HK-2 (cell line): ENCODE data around the gene DACH1.

Experiments
- DNase-seq: peaks from one replicate; pipeline ENCODE4 v3.0.0-alpha.2; 2018; ENCODE audit not compliant: unreplicated experiment

DACH1 gene

DNA sequence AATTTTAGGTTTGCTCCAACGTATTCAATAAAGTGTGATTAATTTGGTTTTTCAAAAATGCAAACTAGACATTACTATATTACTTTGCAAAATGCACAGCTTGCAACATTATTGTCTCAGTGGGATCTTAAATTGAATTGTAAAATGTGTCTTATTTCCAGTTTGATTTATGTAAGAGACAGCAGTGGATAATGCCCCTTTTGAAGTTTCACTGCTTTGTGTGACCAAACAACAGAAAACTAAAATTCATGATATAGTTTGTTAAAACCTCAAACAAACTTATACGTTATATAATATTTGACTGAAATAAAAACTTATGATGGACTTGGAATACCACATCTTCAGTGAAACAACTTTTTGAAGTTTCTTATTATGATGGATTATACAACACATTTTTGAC, 279.8 kb downstream of the DACH1 start:
- no peak for DNase-seq

DNA sequence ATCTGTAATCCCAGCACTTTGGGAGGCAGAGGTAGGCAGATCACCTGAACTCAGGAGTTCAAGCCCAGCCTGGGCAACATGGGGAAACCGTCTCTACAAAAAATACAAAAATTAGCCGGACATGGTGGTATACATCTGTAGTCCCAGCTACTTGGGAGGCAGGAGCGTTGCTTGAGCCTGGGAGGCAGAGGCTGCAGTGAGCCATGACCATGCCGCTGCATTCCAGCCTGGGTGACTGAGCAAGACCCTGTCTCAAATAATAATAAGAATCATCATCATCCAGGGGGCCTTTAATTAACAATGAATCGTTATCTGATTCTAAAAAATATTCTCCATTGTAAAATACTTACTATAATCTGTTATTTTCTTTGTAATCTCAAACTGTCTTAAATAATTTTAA, 283.4 kb downstream of the DACH1 start:
- DNase-seq: no peak

DNA sequence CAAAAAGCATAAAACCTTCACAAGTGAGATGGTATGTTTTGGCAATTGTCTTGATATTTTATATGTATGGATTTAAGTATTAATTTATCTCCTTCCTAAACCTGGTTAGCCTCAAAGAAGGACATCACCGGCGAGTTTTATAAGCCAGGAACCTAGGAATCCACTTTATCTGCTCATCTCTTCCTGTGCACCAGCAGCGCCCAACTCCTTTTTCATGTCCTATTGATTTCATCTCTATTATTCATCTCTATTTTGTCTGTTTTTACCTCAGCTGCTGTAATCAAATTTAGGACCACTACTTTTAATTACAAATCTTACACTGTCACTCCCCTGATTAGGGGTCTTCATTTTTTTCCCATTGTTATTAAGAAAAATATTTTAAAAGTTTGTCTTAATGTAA, 286.4 kb downstream of the DACH1 start:
- DNase-seq: no peak

DNA sequence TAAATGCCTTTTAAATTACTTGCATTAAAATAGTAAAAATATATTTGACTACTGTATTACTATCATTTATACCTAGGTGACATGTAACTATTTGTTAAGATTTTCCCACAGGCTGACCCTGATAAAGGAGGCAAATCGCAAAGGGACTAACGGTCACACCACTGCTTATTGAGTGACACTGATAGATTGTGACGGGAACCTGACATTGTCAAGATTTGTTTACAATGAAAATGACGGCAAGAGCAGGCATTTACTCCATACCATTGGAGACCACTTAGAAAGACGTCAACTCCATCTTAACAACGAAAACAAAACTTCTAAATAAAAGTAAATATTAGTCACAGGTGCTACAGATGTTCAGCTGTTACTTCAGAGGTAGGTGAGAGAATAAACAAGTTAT, 289.0 kb downstream of the DACH1 start:
- DNase-seq: no peak

DNA sequence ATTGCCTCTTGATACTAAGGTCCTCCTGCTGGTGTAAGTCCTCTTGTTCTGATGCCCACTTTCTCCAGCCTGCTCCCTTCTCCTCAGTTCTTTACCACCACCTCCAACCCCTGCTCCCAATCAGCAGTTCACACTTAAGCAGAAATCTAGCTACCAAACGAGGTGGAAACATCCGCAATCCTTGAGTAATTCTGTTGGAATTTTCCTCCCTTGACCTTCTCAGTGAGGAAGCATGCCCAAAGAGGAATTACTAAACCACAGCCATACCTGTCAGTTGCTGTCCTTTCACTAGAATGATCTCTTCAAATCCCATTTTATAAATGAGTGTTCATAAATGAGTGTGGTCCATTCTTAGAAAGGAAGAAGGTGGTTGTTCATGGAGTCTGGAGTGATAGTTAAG, 289.9 kb downstream of the DACH1 start:
- DNase-seq: peak; percentile 25

DNA sequence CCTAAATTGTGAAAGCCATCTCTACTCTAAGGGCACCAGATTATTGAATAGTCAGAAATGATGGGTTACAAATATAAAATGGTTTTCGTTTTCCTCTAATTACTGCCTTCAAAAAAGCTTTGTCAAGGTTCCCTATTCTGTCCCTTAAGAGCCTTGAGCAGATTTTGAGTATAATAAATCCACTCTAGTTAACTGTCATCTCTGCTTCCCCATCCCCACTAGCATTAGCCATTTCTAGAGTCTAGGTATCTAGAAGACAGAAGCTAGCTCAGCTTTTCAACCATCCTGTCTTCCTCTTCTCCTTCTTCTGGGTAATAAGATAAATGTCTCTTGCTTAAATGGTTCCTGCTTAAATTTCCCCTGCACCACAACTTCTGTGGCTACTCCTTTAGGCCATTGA, 290.4 kb downstream of the DACH1 start:
- DNase-seq: no peak

DNA sequence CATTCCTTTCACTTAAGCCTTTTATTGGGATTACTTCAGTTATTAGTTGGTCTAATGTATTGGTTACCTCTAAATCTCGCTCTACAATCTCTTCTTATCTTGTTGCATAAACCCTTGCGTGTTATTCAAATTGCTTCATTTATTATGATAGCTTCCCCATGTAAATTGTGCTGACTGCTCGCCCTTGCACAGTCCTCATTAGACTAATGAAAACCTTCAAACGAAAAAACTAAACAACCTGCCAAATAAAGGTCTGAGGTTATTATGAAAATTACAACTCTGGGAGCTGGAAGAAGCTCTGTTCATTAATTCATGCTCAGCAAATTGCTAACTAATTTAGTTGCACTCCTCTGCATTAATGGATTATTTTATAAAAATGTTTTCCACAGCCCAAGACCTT, 320.1 kb downstream of the DACH1 start:
- DNase-seq: no peak

DNA sequence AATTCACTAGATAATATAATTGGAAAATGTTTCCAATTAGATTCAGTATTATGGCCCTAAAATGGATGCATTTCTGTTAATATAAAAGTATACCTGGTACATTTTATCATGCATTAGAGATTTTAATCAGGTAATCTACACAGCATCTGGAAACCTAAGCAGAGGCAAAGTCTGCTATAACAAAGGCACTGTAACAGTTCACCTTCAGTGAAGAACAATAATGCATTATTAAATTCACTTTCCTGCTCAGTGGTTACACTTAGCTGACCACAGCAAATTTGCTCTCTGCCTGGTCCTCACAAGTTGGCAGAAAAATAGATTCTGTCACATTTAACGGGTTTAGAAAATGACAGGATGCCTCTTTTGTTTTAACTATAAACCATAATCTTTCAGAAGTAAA, 326.9 kb downstream of the DACH1 start:
- no peak for DNase-seq

DNA sequence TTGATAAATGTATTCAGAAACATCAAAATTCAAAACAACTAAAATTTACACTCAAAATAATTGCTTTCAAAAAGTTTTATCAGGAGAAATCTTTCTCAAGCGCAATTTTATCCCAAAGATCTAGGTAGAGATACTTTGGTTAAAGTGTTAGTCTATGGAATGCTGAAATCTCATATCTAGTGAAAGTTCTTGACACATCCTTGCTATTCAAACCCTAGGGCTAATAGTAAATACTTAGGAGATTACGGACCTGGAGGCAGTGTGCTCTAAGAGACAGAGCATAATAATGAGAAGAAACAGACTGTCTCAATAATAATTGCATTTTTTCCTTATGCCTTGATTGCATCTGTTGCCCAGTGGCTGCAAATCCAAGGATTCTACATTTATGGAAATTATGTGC, 330.8 kb downstream of the DACH1 start:
- DNase-seq: no peak

DNA sequence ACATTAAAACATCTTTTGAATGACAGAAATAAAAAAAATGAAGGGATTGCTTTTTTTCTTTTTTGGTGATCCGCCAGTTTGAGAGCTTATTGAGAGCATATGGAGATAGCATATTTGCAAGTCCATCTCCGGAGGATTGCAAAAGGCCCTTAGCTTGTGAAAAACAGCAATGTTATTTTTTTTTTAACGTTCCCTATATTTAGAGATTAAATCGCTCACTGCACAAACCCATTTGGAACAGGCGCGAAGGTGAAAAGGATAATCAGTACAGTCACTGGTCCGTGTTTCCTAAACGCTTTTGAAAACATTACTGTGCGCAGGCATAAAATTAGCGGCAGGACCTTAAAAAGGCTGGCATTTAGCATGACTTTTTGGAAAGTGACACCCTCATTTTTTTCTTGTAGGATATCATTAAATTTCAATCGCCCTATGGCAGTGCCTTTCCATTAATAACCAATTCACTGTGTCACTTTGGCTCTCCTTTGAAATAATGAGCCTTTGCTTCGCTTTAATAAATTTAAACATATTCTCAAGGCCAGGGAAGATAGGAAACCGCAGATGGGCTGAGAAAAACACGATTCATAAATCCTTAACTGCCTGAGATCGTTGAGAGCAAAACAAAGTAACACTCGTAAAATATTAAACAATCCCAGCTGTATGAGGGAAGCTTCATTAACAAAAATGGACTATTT, 342.2 kb downstream of the DACH1 start:
- DNase-seq: no peak

DNA sequence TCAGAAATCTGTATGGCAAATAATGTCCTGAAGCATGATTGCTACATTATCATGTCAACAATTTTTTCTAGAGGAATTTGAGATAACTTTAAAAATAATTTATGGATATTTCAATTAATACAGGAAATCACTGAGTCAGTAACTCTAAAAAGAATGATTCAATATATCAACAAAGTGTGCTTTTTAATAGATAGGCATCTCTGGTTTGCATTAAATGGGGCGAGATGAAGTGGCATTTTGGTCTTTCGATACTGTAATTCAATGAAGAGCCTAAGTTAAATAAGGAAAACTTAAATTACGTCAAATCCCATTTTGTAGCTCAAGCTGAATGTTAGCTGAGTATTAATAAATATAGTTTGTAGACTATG, 342.8 kb downstream of the DACH1 start:
- DNase-seq: no peak

DNA sequence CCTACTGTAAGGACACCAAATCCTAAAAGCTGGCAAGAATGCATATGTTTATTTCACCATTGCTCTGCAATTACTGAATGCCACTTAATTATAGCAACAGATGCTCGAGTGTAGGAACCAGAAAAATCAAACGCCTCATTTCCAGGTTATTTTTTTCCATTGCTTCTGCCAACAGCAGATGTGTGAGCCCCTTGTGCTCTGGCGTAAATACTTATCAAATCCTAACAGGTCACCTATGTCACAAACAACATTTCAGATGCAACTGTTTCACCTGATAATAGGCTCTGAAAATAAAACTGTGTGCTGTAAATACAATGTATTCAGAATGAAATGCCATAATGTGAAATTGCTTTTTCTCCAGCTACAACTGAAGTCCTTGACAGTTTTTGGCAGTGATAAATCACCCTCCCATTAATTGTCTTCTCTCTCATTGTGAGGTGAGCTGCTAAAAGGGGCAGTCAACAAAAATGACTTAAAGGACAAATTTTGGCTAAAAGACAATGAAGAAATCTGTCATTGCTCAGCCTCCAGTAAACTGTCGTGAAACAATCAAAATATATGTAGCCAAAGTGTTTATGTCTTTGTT, 344.0 kb downstream of the DACH1 start:
- DNase-seq: no peak

DNA sequence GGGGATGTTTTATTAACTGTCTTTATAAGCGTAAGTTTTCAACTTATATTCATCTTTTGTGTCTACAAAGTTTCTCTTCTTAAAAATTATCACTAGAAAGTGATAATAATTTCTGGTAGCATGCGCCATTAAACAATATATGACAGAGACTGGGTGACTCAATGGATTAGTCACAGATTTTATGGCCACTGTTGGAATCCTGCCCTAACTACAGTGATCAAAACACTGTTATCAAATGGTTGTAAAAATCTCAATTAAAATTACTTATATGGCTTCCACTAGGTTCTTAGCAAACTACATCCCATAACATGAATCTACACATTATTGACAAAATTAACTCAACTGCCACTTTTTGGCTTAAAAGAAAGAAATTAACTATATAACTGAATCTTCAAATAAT, 350.0 kb downstream of the DACH1 start:
- DNase-seq: no peak

DNA sequence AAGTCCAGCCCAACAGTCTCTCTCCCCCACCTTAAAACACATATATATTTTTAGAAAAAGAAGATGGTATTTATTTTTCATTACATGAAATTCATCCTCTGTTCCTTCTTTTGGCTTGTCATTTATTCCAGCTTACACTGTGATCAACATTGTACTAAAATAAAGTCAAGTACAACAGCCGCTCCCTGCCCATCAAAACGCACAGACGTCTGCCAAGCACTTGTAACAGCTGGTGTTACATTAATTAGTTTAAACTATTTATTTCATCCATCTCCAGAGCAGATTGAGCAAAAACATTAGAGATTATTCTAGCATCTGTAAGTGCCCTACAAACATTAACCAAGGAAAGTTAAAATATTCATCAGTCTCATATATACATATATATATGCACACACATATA, 350.5 kb downstream of the DACH1 start:
- no peak for DNase-seq

DNA sequence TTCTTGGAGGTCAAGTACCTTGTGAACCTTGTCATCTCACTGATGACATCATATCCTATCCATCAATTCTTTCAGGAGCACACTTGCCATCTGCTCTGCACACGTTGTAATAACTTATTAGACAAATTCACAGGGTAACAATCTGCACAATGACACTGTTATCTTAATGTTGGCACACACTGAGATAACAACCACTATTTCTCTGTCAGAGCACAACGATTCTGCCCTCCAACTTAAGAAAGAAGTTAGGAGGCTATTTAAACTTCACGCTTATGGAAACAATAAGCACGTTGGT, 351.3 kb downstream of the DACH1 start:
- no peak for DNase-seq

DNA sequence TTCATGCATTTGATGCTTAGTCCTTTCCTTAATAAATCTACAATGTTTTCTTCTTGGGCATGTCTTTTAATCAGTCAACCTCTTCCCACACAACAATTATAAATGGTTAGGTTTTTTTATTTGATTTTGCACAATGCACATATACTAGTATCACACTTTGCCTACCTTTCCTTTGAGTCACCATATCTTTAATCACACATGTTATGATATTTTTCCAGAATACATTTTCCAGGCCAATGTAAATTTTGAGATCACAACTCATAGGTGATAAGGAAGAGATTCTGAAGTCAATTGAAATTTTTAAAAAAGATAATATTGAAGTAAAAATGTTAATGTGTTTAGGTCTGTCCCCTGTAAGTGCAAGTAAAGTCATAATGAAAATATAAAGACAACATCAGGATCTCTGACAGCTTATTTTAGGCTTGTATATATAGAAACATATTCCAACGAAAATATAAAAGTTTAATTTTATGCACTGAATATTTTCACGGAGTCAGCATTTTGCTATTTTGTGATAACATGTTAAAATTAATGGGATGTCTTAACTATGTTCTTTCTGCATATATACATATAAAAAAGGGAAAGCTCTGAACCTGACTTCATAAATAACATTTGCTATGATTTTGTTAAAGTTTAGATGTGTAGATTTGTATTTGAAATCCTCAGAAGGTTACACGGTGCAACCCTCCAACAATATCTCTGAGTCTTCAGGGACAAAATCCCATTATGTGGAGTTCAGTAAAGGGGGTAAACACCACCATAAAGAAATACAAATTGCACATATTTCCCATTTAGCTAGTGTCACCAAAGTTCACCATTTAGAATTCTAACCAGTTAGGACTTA, 351.9 kb downstream of the DACH1 start:
- DNase-seq: no peak

DNA sequence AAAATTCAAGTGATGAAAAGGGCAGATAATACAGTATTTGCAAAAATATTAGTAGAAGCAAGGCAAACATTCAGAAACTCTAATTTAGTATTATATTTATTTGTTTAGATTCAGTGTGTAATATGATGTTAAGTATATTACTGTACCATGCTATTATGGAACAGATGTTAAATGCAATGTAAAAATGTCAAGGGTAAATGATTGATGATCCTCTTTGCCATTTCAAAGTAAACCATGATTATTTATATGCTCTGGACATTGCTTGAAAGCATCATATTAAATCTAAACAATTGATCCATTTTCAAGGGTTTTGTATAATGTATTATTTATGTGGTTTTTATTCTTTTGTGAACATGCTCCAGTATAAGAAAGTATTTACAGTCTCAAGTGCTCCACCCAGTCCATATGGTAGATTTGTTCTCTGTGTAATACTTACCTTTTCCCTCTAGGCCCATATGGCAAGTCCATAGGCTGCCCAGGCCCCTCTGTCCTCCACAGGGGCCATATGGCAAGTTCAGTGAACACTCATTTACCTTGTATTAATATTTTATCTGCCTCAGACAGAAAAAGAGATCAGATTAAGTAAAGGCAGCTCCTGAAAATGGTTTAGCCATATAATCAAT, 353.5 kb downstream of the DACH1 start:
- DNase-seq: no peak

DNA sequence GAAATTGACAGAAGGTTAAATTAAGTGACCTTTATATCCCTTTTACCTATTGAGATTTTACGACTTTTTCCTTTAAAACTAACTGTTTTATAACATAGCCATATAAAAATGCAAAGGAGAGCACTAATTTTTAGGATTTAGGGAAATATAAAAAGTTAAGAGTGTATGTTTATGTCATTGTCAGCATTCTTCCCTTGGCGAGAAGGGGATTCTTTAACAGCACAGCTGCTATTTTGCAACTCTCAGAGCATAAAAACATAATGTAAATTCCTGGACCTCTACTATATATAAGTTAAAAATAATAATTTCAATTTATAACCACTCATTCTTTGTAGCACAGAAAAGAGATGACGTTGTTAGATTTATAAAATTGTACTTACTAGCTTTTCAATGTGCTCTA, 363.2 kb downstream of the DACH1 start:
- no peak for DNase-seq

DNA sequence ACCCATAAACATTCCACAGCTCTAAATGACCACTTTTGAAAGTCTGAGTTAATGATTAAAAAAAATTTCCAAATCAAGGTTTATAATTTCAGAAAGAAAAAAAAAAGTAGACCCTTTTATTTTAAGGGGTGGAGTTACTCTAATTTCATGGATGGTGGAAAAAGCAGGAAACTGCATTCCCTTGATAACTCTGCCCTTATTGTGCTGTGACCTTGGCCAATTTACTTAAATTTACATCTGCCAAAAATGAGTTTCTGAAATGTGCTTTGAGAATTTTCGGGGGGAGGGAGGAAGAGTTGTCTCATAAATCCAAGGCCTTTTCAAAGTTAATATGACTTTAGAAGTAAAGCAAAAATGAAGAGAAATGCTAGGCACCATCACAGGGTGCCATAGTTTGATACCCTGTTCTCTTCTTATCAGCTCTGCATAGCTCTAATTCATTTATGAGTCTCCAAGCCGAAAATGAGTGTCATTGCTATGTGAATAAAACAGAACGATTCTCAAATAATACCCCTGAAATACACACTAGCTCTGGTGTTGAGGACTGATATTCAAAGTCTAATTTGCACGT, 367.0 kb downstream of the DACH1 start:
- DNase-seq: no peak

DNA sequence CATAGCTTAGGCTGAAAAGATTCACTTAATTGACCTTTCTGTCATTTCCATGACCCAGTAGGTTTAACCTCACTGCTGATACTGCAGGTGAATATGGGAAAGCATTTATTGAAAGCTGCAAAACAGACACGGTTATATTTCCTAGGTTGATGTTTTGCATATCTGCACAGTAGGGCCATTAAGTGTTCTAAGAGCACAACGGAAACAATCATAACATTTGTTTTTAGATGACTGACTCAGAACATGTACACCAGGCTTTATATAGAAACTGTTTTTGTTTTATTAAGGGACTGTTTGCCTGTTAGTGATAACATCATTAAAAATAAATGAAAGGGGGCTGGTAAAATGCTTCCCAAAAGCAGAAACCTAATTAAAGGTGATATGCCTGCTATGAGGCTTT, 367.8 kb downstream of the DACH1 start:
- DNase-seq: no peak

DNA sequence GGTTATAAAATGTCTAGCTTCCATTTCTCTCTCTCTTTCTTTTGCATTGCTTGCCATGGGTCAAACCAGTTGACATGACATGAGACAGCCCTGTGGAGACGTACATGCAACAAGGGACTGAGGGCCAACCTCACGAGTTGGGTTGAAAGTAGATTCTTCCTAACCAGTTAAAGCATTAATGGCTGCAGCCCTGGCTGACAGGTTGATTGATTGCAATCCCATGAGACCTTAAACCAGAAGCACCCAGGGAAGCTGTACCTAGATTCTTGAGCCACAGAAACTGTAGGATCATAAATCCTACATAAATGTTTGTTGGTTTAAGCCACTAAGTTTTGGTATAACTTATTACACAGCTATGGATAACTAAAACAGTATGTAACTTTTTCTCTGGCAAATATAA, 373.8 kb downstream of the DACH1 start:
- DNase-seq: no peak

DNA sequence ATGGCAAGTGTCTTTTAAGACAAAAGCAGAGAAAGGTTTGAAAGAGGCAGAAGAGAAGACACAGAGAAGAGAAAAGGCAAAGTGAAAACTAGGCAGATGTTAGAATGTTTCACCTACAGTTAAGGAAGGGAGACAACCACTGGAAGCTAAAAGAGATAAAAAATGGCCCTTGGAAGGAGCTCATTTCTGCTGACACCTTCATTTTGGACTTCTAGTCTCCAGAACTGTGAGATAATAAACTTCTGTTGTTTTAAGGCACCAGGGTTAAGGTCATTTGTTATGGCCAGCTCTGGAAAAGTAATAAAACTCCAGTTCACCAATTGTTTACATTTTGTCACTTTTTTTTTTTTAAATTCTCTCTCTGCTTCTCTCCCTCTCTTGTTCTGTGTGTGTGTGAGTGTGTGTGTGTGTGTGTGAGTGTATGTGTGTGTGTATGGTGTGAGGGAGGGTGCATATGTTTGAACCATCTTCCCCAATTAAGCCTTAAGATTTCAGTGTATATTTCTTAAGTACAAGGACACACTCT, 374.6 kb downstream of the DACH1 start:
- DNase-seq: no peak
